ENCODE results near the gene ZNF609. TPM values are rescaled to one million over a fixed set of nuclear protein-coding genes. Genes with fewer than 3 reads are reported as not detected.

Gene ZNF609, protein sequence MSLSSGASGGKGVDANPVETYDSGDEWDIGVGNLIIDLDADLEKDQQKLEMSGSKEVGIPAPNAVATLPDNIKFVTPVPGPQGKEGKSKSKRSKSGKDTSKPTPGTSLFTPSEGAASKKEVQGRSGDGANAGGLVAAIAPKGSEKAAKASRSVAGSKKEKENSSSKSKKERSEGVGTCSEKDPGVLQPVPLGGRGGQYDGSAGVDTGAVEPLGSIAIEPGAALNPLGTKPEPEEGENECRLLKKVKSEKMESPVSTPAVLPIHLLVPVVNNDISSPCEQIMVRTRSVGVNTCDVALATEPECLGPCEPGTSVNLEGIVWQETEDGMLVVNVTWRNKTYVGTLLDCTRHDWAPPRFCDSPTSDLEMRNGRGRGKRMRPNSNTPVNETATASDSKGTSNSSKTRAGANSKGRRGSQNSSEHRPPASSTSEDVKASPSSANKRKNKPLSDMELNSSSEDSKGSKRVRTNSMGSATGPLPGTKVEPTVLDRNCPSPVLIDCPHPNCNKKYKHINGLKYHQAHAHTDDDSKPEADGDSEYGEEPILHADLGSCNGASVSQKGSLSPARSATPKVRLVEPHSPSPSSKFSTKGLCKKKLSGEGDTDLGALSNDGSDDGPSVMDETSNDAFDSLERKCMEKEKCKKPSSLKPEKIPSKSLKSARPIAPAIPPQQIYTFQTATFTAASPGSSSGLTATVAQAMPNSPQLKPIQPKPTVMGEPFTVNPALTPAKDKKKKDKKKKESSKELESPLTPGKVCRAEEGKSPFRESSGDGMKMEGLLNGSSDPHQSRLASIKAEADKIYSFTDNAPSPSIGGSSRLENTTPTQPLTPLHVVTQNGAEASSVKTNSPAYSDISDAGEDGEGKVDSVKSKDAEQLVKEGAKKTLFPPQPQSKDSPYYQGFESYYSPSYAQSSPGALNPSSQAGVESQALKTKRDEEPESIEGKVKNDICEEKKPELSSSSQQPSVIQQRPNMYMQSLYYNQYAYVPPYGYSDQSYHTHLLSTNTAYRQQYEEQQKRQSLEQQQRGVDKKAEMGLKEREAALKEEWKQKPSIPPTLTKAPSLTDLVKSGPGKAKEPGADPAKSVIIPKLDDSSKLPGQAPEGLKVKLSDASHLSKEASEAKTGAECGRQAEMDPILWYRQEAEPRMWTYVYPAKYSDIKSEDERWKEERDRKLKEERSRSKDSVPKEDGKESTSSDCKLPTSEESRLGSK (N-terminal part only)
- 55.1 TPM for total RNA-seq

- DNase-seq (ENCODE audit: low spot score): peak; percentile 94
These were observed at the start of gene ZNF609 for GRCh38 chr15:64460206-64460723. TSS of gene ZNF609 (plus strand) at chr15:64460578. CDS start at chr15:64499420, 38,842 bp downstream.

GRCh38 chr15:64412216-64412615, 48.2 kb upstream of the ZNF609 start:
- DNase-seq (ENCODE audit: low spot score): no peak

- no peak for DNase-seq (ENCODE audit: low spot score)
These were observed 37.7 kb upstream of the ZNF609 start for GRCh38 chr15:64422697-64423096.

DNA sequence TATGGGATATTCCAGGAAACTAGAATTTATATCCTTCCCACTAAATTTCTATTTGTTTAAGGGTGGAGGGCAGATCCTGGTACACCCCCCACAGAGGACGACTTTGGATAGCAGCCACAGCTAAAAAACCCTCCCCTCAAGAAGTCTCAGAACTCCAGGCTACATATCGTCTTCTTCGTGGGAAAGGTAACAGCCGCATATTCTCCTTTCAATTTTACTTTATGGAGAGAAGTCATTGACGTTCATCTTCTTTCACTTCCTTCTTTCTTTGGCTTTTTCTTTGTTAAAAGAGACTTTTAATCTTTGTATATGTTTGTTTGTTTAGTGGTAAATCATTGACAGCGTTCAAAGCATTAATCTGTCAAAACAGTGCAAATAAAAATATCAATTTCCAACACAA, 36.4 kb upstream of the ZNF609 start:
- no peak for DNase-seq (ENCODE audit: low spot score)

- DNase-seq (ENCODE audit: low spot score): no peak
These were observed 35.2 kb upstream of the ZNF609 start for GRCh38 chr15:64425221-64425620.

DNA sequence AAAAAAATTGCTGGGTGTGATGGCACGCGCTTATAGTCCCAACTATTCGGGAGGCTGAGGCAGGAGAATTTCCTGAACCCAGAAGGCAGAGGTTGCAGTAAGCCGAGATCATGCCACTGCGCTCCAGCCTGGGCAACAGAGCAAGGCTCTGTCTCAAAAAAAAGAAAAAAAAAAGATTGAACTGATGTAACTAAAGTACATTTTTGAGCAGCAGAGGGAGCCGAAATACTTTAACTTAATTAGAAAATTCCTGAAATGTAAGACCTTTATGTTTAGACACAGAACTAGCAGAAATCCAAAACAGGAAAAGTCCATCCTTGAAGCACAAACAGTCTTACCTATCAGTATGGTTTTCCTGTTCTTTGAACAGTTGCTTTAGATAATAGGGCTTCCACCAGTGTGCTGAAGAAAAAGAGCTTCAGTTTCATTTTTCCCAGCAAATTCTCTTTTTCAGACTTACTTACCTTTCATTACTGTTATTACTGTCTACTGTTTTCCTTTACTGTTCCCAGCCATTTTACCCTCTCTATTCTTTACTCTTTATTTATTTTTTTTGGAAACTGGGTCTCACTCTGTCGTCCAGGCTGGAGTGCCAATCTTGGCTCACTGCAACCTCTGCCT, 33.4 kb upstream of the ZNF609 start:
- no peak for DNase-seq (ENCODE audit: low spot score)

GRCh38 chr15:64429448-64429847, 30.9 kb upstream of the ZNF609 start:
- no peak for DNase-seq (ENCODE audit: low spot score)

DNA sequence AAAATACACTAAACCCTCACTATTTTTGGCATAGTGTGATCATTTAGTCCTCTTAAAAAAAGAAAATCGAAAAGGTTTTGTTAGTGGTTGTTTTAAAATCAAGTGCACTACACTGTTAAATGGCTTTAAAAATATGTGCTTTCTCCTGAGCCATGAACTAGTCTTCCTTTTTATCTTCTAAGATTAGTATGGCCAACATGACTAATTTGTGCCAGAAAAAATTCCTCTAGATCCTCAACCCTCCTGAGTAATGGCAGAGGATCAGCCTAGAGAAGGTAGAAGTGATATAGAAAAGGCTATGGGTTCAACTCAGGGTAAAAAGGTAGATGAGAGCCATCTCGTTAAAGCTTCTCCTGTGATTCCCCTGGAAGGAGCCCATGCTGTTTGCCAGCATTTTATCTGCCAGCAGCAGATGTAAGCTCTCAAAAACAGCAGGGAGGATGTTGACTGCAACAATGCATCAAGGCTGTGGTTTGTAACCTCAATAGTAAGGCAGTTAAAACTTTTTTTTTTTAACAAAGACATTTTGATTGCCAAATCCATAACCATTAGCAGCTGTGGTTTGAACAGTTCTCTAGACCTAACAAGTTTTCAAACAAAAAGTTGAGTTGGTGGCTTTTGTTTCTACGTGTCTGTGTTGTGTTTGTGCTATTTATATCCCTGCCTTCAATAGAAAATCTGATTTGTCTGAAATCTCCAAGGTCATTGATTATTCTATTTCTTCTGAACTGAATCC, 30.2 kb upstream of the ZNF609 start:
- no peak for DNase-seq (ENCODE audit: low spot score)

GRCh38 chr15:64437982-64438381, 22.4 kb upstream of the ZNF609 start:
- DNase-seq (ENCODE audit: low spot score): no peak

DNA sequence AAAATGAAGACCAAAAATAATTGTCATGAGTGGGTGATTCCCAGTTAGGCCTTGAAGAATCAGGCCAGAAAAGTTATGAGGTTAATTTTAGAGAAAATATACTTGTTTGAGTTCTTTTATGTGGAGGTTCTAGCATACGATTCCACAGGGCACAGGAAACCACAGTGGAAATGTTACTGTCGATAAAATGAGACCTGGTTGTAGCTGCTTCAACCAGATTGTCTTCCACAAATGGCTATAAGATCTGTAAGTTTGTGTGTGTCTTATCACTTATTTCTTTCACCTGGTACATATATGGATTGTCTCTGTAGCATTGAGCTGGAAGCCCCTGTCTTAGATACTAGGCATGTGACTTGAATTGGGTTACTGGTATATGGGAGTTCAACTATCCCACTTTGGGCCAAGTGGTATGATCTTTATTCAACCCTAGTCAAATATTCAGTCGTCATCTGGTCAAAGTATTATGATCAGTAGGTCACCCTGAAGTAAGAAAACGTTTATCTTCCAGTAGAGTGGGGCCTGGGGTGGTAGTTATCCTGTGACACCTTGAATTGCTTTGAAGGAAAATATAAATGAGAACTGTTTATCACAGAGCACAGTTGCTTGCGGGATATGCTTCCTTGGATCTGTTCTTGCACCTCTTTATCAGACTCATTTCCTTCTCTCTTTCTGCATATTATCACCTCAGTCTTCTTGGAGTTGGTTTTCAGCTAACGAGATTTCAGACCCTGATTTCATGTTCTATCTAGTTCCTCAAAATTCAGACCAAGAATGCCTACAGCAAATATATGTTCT, 21.5 kb upstream of the ZNF609 start:
- DNase-seq (ENCODE audit: low spot score): no peak

DNA sequence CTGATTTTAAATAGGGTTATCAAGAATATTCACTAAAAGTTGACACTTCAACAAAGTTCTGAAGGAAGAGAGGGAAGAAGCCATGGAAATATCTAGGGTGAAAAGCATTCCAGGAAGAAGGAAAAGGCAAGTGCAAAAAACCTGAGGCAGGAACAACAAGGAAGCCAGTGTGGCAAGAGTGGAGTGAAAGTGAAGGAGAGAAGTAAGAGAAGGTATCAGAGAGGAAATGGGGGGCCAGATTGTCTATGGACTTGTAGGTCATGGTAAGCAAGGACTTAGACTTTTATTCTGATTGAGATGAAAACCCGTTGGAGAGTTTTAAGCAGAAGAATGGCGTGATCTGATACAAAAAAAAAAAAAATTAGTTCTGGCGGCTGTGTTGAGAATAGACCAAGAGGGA, 18.5 kb upstream of the ZNF609 start:
- DNase-seq (ENCODE audit: low spot score): no peak

GRCh38 chr15:64443016-64443415, 17.4 kb upstream of the ZNF609 start:
- no peak for DNase-seq (ENCODE audit: low spot score)

DNA sequence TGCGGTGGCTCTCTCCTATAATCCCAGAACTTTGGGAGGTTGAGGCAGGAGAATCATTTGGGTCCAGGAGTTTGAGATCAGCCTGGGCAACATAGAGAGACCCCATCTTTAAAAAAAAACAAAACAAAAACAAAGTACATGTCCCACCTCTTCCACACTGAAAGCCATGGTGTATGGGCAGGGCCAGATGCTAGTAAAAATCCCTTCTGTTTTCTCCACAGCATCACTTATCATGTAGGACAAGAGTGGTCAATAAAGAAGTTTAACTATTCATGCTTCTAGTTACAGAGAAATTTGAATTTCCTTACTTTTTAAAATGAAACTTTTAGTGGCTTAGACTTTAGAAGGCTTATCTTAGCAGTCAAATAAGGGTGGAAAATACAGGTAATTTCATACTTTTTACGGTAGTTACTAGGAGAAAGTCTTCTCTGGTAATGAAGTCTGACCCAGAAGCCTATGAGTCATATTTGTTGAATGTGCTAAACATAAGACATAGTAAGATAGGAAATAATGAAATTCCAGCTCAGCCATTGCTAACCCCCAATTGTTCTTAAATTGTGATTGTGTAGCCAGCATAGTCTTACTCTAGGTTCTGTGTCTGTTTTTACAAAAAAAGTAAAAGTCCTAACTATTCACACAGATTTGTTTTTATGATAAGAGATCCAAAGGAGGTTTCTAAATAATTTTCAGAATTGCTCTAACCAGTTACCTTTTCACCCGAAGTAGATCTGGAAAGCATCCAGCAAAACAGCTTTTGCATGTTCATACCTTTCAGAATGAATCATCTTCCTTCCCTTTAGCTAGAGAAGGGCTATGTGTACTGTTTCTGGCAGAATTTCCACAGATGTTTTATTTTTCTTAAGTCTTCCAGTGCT, 16.4 kb upstream of the ZNF609 start:
- no peak for DNase-seq (ENCODE audit: low spot score)

DNA sequence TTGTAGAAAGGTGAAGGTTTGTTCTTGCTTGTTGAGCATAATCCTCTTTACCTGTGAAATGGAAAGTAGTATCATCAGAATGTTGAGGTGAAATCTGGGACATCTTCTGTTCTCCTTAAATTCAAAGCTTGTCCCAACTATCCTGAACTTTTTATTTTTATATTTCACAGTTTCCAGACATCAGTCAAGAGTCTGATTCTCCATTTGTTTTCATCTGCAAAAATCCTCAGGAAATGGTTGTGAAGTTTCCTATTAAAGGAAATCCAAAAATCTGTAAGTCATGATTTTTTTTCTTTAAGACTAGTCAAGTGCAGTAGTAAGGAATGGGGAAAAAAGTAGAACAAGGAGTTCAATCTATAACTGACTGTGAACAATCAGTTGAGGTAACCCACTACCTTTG, 15.5 kb upstream of the ZNF609 start:
- no peak for DNase-seq (ENCODE audit: low spot score)

- DNase-seq (ENCODE audit: low spot score): no peak
These were observed 12.7 kb upstream of the ZNF609 start for GRCh38 chr15:64447536-64448315.

DNA sequence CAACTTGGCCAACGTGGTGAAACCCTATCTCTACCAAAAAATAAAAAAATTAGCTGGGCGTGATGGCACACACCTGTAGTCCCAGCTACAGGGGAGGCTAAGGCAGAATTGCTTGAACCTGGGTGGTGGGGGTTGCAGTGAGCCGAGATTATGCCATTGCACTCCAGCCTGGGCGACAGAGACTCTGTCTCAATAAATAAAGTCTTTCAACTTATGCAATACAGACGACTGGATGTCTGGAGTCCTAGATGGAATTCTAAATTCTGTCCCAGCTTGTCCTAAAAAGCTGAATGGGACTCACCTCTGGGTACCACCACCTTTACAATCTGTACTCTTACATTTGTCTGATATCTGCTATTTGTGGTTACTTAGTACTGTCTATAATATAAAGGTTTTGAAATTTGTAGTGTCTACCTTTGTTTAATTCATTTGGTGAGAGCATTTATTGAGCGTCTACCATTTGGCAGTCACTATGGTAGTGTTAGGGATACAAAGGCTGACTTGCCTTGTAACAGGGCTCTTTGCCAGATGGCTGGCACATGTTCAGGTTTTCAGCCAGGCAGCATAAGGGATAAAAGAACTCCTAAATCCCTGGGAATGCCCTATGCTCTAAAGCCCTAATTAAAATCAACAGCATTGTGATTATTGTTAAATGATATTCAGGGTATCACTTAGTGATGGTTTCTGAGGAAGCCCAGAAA, 7.2 kb upstream of the ZNF609 start:
- no peak for DNase-seq (ENCODE audit: low spot score)

DNA sequence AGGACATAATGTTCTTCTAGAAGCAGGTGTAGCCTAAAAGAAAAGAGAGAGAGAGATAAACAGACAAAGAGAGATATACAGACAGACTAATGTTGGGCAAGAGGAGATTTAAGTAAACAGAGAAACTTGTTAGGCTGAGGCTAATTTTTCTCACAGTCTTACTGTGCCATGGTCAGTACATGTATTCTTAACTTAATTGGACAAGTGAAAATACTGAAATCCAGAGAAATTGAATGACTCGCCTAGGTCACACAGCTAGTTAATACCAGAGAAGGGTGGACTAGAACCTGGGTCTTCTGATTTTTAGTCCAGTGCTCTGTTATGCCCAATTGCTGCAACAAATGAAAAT, 6.7 kb upstream of the ZNF609 start:
- DNase-seq (ENCODE audit: low spot score): no peak

DNA sequence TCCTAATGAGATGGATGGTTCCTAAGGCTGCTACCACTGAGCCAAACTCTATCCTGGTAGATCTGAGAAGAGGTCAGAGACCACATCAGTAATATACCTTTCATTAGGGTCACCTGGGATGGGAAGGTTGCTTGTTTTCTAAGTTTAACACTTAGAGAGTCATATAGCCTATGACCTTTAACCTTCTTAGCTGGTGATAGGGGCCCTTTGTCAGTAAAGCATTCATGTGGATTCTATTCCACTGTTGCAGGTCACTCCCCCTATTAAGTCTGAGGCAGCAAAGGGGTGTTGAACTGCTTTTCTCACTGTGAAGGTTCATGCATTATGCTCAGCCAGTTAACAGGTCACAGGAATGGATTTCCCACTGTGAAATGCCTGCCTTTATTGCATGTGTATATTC, 6.1 kb upstream of the ZNF609 start:
- no peak for DNase-seq (ENCODE audit: low spot score)
